Activated CD4-positive, alpha-beta T cell treated with anti-CD3 and anti-CD28 coated beads, Interleukin-2, amount 10 ng/mL, durations not matched to agents 7 days and 5 days (primary cell): ENCODE results near the gene EPB41L5. TPM values are rescaled to one million over a fixed set of nuclear protein-coding genes. Genes with fewer than 3 reads are reported as not detected.
A peak's percentile ranks its signal among the peaks of the same experiment; 100 is the strongest.
"Not testable (repeated sequence)": the region's sequence is repeated elsewhere in the genome, so short reads cannot be mapped to it uniquely, and the experiment has no call there.

Source experiments
- CTCF ChIA-PET: fragments of 350-600 bp; sonication (Branson Sonifier 250); formaldehyde crosslinking; loops from one replicate; lab custom pipeline; 2021; ENCODE audit warnings: antibody characterized with exemption; lab: Charles Lee
- POLR2A ChIA-PET: fragments of 350-600 bp; sonication (Branson Sonifier 250); formaldehyde crosslinking; loops from one replicate; lab custom pipeline; 2021; ENCODE audit warnings: antibody characterized with exemption; lab: Charles Lee
- DNase-seq: peaks from one replicate; pipeline ENCODE4 v3.0.0-alpha.2; 2020
- H3K27ac Mint-ChIP-seq: one replicate; pipeline ENCODE4 v1.8.0; 2021; ENCODE audit warnings: mild to moderate bottlenecking, moderate library complexity, mixed read lengths
- H3K27me3 Mint-ChIP-seq: one replicate; pipeline ENCODE4 v1.8.0; 2021; ENCODE audit warnings: mixed read lengths
- H3K36me3 Mint-ChIP-seq: one replicate; pipeline ENCODE4 v1.8.0; 2021; ENCODE audit warnings: low read depth, mixed read lengths
- H3K4me1 Mint-ChIP-seq: one replicate; pipeline ENCODE4 v1.8.0; 2021; ENCODE audit warnings: mixed read lengths
- H3K4me3 Mint-ChIP-seq: one replicate; pipeline ENCODE4 v1.8.0; 2021; ENCODE audit warnings: mild to moderate bottlenecking, moderate library complexity, mixed read lengths
- H3K9me3 Mint-ChIP-seq: one replicate; pipeline ENCODE4 v1.8.0; 2021; ENCODE audit warnings: mixed read lengths
- total RNA-seq, 2 experiments: library from RNA; stranded (reverse); gene quantifications; one replicate each; pipeline ENCODE4 v1.2.3, GENCODE V29; 2021

Gene EPB41L5
- total RNA-seq, 2 experiments from 2014 or later = 3.4 to 3.7 TPM

- DNase-seq = peak; percentile 46
- Mint-ChIP-seq H3K27me3 (no peaks in the 10 kb centered on the region), H3K36me3 (peaks cover 43% of the 10 kb centered on the region), H3K9me3 (peaks cover 2% of the 10 kb centered on the region), H3K4me1 (peaks cover 50% of the 10 kb centered on the region), H3K27ac (no peak overlapping the region), H3K4me3 (no peak overlapping the region)
- ChIA-PET POLR2A (no interaction called here), CTCF (interaction anchor here (0.6 to 3.1 kb wide), 18 partner anchors 11 to 802 kb away, joined by 3 to 13 read pairs (median 4); partner anchors contain the start of gene TMEM185B)
Observed at GRCh38 chr2:120174963-120175581, 162.2 kb downstream of the EPB41L5 start.

DNA sequence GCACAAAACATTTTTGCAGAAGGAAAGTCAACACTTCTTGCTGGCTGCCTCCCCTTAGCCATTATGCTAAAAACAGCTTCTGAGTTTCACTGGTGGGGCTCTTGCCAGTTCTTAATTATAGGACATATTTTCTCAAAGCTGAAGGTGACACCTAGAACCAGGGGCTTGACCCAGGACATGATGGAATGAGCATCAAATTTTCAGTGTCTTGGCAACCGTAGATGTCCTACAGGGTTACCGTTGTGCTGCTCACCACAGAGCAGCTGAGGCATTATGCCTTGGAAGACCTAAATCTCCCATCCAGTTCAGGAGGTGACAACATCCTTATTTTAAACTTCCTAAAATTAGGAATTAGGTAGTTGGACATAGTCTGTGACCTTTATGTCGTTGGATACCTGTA is 163.6 kb downstream of the EPB41L5 start:
- ChIA-PET CTCF (interaction anchor here (0.5 to 3.1 kb wide), 14 partner anchors 8 to 490 kb away, joined by 3 to 13 read pairs (median 4); no protein-coding TSS in a partner anchor), POLR2A (interaction anchor here (0.6 to 1.5 kb wide), 3 partner anchors 47 to 541 kb away, joined by 3 to 6 read pairs (median 4); partner anchors contain the start of gene TMEM185B)
- Mint-ChIP-seq H3K27me3 (no peaks in the 10 kb centered on the region), H3K36me3 (peaks cover 39% of the 10 kb centered on the region), H3K4me3 (peak overlapping the region; percentile 86), H3K4me1 (peaks cover 58% of the 10 kb centered on the region), H3K9me3 (no peaks in the 10 kb centered on the region), H3K27ac (peak overlapping the region; percentile 95)
- no peak for DNase-seq

DNA sequence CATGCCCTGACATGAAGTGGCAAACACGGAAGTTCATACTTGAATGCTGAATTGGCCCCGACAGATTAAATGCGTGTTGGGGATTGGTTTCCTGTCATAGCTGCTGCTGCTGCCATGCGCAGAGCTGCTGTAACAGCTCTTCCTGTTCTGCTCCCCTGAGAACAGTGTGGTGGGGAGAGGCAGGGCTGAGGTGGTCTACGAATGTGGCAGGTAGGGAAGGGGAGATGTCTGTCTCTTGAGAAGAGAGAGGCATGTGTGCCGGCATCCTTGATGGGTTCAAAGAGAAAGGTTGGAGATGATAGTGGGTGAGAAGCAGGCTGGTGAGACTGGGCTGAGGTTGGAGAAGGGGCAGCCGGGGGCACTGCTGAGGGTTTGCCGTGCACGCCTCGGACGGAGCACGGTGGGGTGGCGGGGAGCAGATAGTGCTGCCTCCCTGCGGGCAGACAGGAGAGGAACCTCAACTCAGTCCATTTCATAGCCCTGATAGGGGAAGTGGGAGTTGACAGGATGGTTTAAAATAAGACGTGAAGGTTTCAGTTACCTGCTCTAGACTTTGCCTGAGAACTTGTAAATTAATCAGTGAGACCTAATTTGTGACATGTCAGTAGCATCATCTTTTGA is 164.2 kb downstream of the EPB41L5 start:
- ChIA-PET POLR2A (interaction anchor here (1.1 to 1.5 kb wide), 2 partner anchors 46 to 129 kb away, joined by 3 to 4 read pairs; partner anchors contain the start of gene TMEM185B), CTCF (interaction anchor here (0.5 to 3.1 kb wide), 12 partner anchors 8 to 571 kb away, joined by 3 to 13 read pairs (median 4); no protein-coding TSS in a partner anchor)
- no peaks in the 10 kb centered on the region for H3K27me3 Mint-ChIP-seq
- no peaks in the 10 kb centered on the region for H3K9me3 Mint-ChIP-seq
- peak overlapping the region; percentile 95 for H3K27ac Mint-ChIP-seq
- peaks cover 40% of the 10 kb centered on the region for H3K36me3 Mint-ChIP-seq
- peak; percentile 85 for DNase-seq
- H3K4me1 Mint-ChIP-seq = peaks cover 64% of the 10 kb centered on the region
- H3K4me3 Mint-ChIP-seq = peak overlapping the region; percentile 86

DNA sequence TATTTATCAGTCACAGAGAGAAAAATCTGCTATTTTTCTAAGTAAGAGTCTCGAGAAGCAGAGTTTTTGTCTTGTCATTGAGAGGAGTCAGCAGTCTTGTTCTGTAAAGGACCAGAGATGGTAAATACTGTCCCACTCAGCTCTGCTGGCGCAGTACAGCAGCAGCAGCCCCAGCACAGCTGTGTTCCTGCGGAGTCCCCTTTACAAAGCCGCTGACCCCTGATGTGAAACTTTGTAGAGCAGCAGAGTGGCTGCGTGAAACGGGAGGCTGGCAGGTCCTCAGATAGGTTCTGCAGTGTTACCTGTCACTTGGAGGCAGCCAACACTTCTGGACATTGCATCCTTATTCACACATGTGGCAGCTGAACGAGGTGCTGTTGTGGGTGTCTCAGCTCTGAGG is 165.1 kb downstream of the EPB41L5 start:
- DNase-seq = no peak
- H3K4me1 Mint-ChIP-seq = peaks cover 72% of the 10 kb centered on the region
- peak overlapping the region; percentile 86 for H3K4me3 Mint-ChIP-seq
- POLR2A ChIA-PET = no interaction called here
- peaks cover 36% of the 10 kb centered on the region for H3K36me3 Mint-ChIP-seq
- no peaks in the 10 kb centered on the region for H3K27me3 Mint-ChIP-seq
- no peaks in the 10 kb centered on the region for H3K9me3 Mint-ChIP-seq
- H3K27ac Mint-ChIP-seq = peak overlapping the region; percentile 95
- CTCF ChIA-PET = interaction anchor here (0.5 kb wide), 1 partner anchor 572 kb away, joined by 4 read pairs; no protein-coding TSS in a partner anchor

- POLR2A ChIA-PET = no interaction called here
- no peak overlapping the region for H3K4me3 Mint-ChIP-seq
Observed at GRCh38 chr2:120179396-120179795, 166.5 kb downstream of the EPB41L5 start.

DNA sequence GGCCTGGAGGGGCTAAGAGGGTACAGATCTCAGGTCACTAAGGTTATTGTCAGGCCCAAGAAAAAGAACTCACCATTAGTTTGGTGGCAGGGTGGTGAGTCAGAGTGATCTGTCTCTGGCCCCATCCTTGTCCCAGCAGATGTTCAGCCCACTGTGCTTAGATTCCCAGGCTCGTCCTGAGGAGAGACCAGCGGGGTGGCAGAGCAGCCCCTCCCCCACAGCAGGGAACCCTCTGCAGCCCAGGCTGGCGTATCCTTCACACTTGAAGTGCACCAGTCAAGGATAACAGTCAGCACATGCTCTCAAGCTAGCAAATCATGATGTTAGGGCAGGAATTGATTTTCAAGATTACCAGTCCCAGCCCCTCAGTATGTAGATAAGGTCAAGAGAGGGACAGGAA is 167.2 kb downstream of the EPB41L5 start:
- H3K4me3 Mint-ChIP-seq = no peak overlapping the region
- ChIA-PET CTCF (interaction anchor here (1.1 kb wide), 1 partner anchor 48 kb away, joined by 4 read pairs; no protein-coding TSS in a partner anchor), POLR2A (no interaction called here)
- H3K27me3 Mint-ChIP-seq = no peaks in the 10 kb centered on the region
- no peak overlapping the region for H3K27ac Mint-ChIP-seq
- peaks cover 79% of the 10 kb centered on the region for H3K4me1 Mint-ChIP-seq
- no peak for DNase-seq
- H3K9me3 Mint-ChIP-seq = no peaks in the 10 kb centered on the region
- peaks cover 37% of the 10 kb centered on the region for H3K36me3 Mint-ChIP-seq

More at GRCh38 chr2:120179396-120179795, 166.5 kb downstream of the EPB41L5 start:
- CTCF ChIA-PET = interaction anchor here (1.1 kb wide), 1 partner anchor 48 kb away, joined by 4 read pairs; no protein-coding TSS in a partner anchor
- no peak for DNase-seq
- Mint-ChIP-seq H3K9me3 (no peaks in the 10 kb centered on the region), H3K27me3 (no peaks in the 10 kb centered on the region), H3K36me3 (peaks cover 39% of the 10 kb centered on the region), H3K4me1 (peaks cover 80% of the 10 kb centered on the region), H3K27ac (peak overlapping the region; percentile 3)

- DNase-seq = no peak
- CTCF ChIA-PET = interaction anchor here (1.6 kb wide), 1 partner anchor 479 kb away, joined by 3 read pairs; no protein-coding TSS in a partner anchor
- Mint-ChIP-seq H3K4me1 (peaks cover 65% of the 10 kb centered on the region), H3K36me3 (peaks cover 48% of the 10 kb centered on the region), H3K4me3 (no peak overlapping the region), H3K27ac (peak overlapping the region; percentile 77), H3K27me3 (no peaks in the 10 kb centered on the region), H3K9me3 (no peaks in the 10 kb centered on the region)
- POLR2A ChIA-PET = no interaction called here
Observed at GRCh38 chr2:120182019-120182560, 169.2 kb downstream of the EPB41L5 start.

DNA sequence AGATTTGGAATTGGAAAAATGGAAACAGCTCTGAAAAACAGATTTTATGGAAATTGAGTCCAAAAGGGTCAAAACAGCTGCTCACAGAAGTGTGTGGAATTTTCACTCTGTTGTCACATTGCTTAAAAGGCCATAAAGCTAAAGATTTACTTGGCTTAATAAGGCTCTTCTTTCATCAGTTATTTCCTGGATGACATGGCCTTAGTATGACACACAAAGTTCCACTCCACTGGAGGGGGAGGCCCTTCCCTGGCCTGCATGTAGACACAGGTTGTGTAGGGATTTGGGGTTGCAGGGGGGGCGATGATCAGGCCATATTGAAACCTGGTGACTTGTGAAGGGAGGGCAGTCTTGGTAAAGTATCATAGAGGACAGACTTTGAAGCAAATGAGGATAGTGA is 176.3 kb downstream of the EPB41L5 start:
- CTCF ChIA-PET = no interaction called here
- Mint-ChIP-seq H3K4me1 (peaks cover 10% of the 10 kb centered on the region), H3K27me3 (peaks cover 5% of the 10 kb centered on the region), H3K9me3 (peaks cover 19% of the 10 kb centered on the region), H3K36me3 (peaks cover 30% of the 10 kb centered on the region), H3K27ac (no peak overlapping the region), H3K4me3 (no peak overlapping the region)
- POLR2A ChIA-PET = no interaction called here
- no peak for DNase-seq

- Mint-ChIP-seq H3K27ac (no peak overlapping the region), H3K4me3 (no peak overlapping the region), H3K27me3 (peaks cover 5% of the 10 kb centered on the region), H3K36me3 (peaks cover 22% of the 10 kb centered on the region), H3K9me3 (peaks cover 23% of the 10 kb centered on the region), H3K4me1 (no peaks in the 10 kb centered on the region)
- CTCF ChIA-PET = no interaction called here
- DNase-seq = no peak
- POLR2A ChIA-PET = no interaction called here
Observed at GRCh38 chr2:120192280-120192679, 179.4 kb downstream of the EPB41L5 start.

- peaks cover 5% of the 10 kb centered on the region for H3K27me3 Mint-ChIP-seq
- peaks cover 28% of the 10 kb centered on the region for H3K9me3 Mint-ChIP-seq
- H3K27ac Mint-ChIP-seq = no peak overlapping the region
- CTCF ChIA-PET = interaction anchor here (1.2 to 1.3 kb wide), 3 partner anchors 9 to 117 kb away, joined by 3 read pairs; partner anchors contain the start of gene TMEM185B
- no peaks in the 10 kb centered on the region for H3K4me1 Mint-ChIP-seq
- POLR2A ChIA-PET = no interaction called here
- DNase-seq = no peak
- peaks cover 33% of the 10 kb centered on the region for H3K36me3 Mint-ChIP-seq
- no peak overlapping the region for H3K4me3 Mint-ChIP-seq
Observed at GRCh38 chr2:120195553-120195952, 182.7 kb downstream of the EPB41L5 start.

- H3K4me1 Mint-ChIP-seq, H3K27ac Mint-ChIP-seq, CTCF ChIA-PET, DNase-seq, H3K27me3 Mint-ChIP-seq, POLR2A ChIA-PET, H3K4me3 Mint-ChIP-seq: not testable (repeated sequence)
- Mint-ChIP-seq H3K9me3 (peaks cover 12% of the 10 kb centered on the region), H3K36me3 (peaks cover 20% of the 10 kb centered on the region)
Observed at GRCh38 chr2:120199817-120200459, 187.1 kb downstream of the EPB41L5 start.

GRCh38 chr2:120203251-120204021 is 190.6 kb downstream of the EPB41L5 start:
- POLR2A ChIA-PET = no interaction called here
- H3K36me3 Mint-ChIP-seq = peaks cover 12% of the 10 kb centered on the region
- no peak for DNase-seq
- H3K9me3 Mint-ChIP-seq = peaks cover 3% of the 10 kb centered on the region
- no peak overlapping the region for H3K27ac Mint-ChIP-seq
- H3K27me3 Mint-ChIP-seq = no peaks in the 10 kb centered on the region
- peaks cover 5% of the 10 kb centered on the region for H3K4me1 Mint-ChIP-seq
- no peak overlapping the region for H3K4me3 Mint-ChIP-seq
- CTCF ChIA-PET = interaction anchor here (0.6 to 1.4 kb wide), 2 partner anchors 97 to 110 kb away, joined by 3 read pairs; no protein-coding TSS in a partner anchor
